K562 (cell line): ENCODE data around the gene NUP98. TPM values are rescaled to one million over a fixed set of nuclear protein-coding genes. Genes with fewer than 3 reads are reported as not detected.
A peak's percentile ranks its signal among the peaks of the same experiment; 100 is the strongest.

Source experiments
- CCNT2 ChIP-seq: IDR thresholded peaks from 2 replicates; pipeline ENCODE4 v1.6.1; 2011; ENCODE audit warnings: borderline replicate concordance, low read depth, mild to moderate bottlenecking, moderate library complexity, mixed read lengths, low read length; ENCODE audit not compliant: insufficient read length; ENCODE audit errors: extremely low read depth
- CHD4 ChIP-seq: fragments of 200-600 bp; sonication (generic); IDR thresholded peaks from 3 replicates; pipeline ENCODE4 v1.6.1; 2012; ENCODE audit warnings: low read depth, mild to moderate bottlenecking, mixed read lengths, low read length, inconsistent platforms; ENCODE audit not compliant: insufficient read depth, insufficient replicate concordance, poor library complexity, severe bottlenecking
- CLOCK ChIP-seq: fragments of 250-450 bp; sonication (Bioruptor Pico); IDR thresholded peaks from 2 replicates; pipeline ENCODE4 v1.4.0; 2020; ENCODE audit warnings: mild to moderate bottlenecking, moderate library complexity, borderline replicate concordance
- EP300 ChIP-seq: IDR thresholded peaks from 2 replicates; pipeline ENCODE4 v1.6.1; 2012; ENCODE audit warnings: low read length, improper control_type of control experiment
- FOXP1 ChIP-seq: sonication (generic); formaldehyde crosslinking; IDR thresholded peaks from 2 replicates; pipeline ENCODE4 v1.8.0; 2022; ENCODE audit warnings: mild to moderate bottlenecking, missing genetic modification reagents
- HBP1 ChIP-seq: fragments of 450-650 bp; formaldehyde crosslinking; IDR thresholded peaks from 2 replicates; pipeline ENCODE4 v1.4.0; 2022; ENCODE audit warnings: missing genetic modification characterization
- NFIX ChIP-seq: fragments of 250-450 bp; sonication (Bioruptor Pico); IDR thresholded peaks from 2 replicates; pipeline ENCODE4 v1.4.0; 2020; ENCODE audit warnings: low read depth, mild to moderate bottlenecking, moderate library complexity
- PATZ1 ChIP-seq: fragments of 250-450 bp; sonication (Bioruptor Pico); IDR thresholded peaks from 2 replicates; pipeline ENCODE4 v1.5.0; 2020; ENCODE audit warnings: mild to moderate bottlenecking, borderline replicate concordance
- PHF21A ChIP-seq: fragments of 450-650 bp; IDR thresholded peaks from 2 replicates; pipeline ENCODE4 v1.6.1; 2017; ENCODE audit warnings: low read depth, borderline replicate concordance
- POLR2A ChIP-seq: fragments of 450-650 bp; conservative IDR thresholded peaks from 2 replicates; pipeline ENCODE4 v1.6.1; 2016
- PRMT5 ChIP-seq: sonication (generic); formaldehyde crosslinking; IDR thresholded peaks from 2 replicates; pipeline ENCODE4 v1.5.0; 2020; ENCODE audit warnings: missing genetic modification reagents
- RFX7 ChIP-seq: fragments of 250-450 bp; sonication (Bioruptor Pico); IDR thresholded peaks from 2 replicates; pipeline ENCODE4 v1.5.1; 2021; ENCODE audit warnings: mild to moderate bottlenecking
- RHOXF2B ChIP-seq: fragments of 250-450 bp; sonication (Bioruptor Pico); conservative IDR thresholded peaks from 2 replicates; pipeline ENCODE4 v1.5.1; 2021
- RUNX1 ChIP-seq: sonication (generic); IDR thresholded peaks from 2 replicates; pipeline ENCODE4 v1.6.1; 2016; ENCODE audit warnings: antibody characterized with exemption, low read depth
- SIX5 ChIP-seq, 2 experiments: IDR thresholded peaks; 2 replicates each; pipeline ENCODE4 v1.6.1; 2011; ENCODE audit warnings: low read length in 2 of 2, borderline replicate concordance in 1 of 2, low read depth in 1 of 2, mild to moderate bottlenecking in 1 of 2, moderate library complexity in 1 of 2; ENCODE audit not compliant: insufficient read depth in 1 of 2
- SMAD1 ChIP-seq: fragments of 150-350 bp; IDR thresholded peaks from 2 replicates; pipeline ENCODE4 v1.6.1; 2014; ENCODE audit warnings: low read length, low read depth; ENCODE audit not compliant: partially characterized antibody
- SMAD2 ChIP-seq: fragments of 150-350 bp; IDR thresholded peaks from 2 replicates; pipeline ENCODE4 v1.6.1; 2014; ENCODE audit warnings: low read depth, mild to moderate bottlenecking, low read length
- SRF ChIP-seq, 2 experiments: fragments of 250-450, 450-650 bp in 1 of 2; sonication (Bioruptor Pico) in 1 of 2; sonication (generic) in 1 of 2; formaldehyde crosslinking; IDR thresholded peaks; 2 replicates each; pipeline versions ENCODE4 v1.5.0 to v1.5.1; 2020 to 2022; ENCODE audit warnings: mild to moderate bottlenecking in 1 of 2, missing genetic modification reagents in 1 of 2
- TCFL5 ChIP-seq: fragments of 250-450 bp; sonication (Bioruptor Pico); conservative IDR thresholded peaks from 2 replicates; pipeline ENCODE4 v1.6.1; 2021; ENCODE audit warnings: mild to moderate bottlenecking, moderate library complexity, matching md5 sums
- ZBED1 ChIP-seq: IDR thresholded peaks from 2 replicates; pipeline ENCODE4 v1.6.1; 2014
- ZBTB17 ChIP-seq: fragments of 450-650 bp; formaldehyde crosslinking; IDR thresholded peaks from 2 replicates; pipeline ENCODE4 v1.4.0; 2020; ENCODE audit warnings: mild to moderate bottlenecking
- ZNF124 ChIP-seq: sonication (generic); formaldehyde crosslinking; IDR thresholded peaks from 2 replicates; pipeline ENCODE4 v1.8.1; 2022; ENCODE audit warnings: missing genetic modification reagents
- polyA plus RNA-seq, 8 experiments: library from polyadenylated mRNA; depleted of rRNA in 4 of 8; stranded (reverse) in 5 of 8; unstranded in 3 of 8; fragments of >200 nt; fragmentation: Nextera tagmentation in 2 of 8; fragmentation: Illumina TruSeq in 1 of 8; extraction: Ambion mirVana in 2 of 8; extraction: Trizol in 1 of 8; gene quantifications; 2 replicates each; pipeline versions ENCODE4 v1.2.1 to v1.2.3, GENCODE V29; 2011 to 2014; ENCODE audit warnings: inconsistent platforms in 1 of 8, missing spikeins in 1 of 8
- total RNA-seq, 7 experiments: library from RNA; depleted of rRNA in 6 of 7; stranded (reverse); fragments of >200 nt in 6 of 7; fragmentation: Illumina TruSeq in 2 of 7; extraction: Trizol in 2 of 7; gene quantifications; 2 replicates each; pipeline versions ENCODE4 v1.2.1 to v1.2.3, GENCODE V29; 2011 to 2021; ENCODE audit warnings: low replicate concordance in 1 of 7

NUP98 gene
- total and polyA plus RNA-seq, 9 of the 15 experiments (the other 6 are each of a cell fraction or from before 2014, with no cell fraction given), result 45.1 to 196 (median 130) TPM

GRCh38 chr11:3841426-3842350 is 44.3 kb upstream of the NUP98 start (continued):
- TF ChIP-seq FOXP1 (CRISPR knock-in tag) (0 out of 2 replicates have a peak, but pooled peaks have one; percentile 53), SRF (CRISPR knock-in tag; IDR thresholded peaks at IDR 0.05) (peak in 1 of 2 experiments; percentile 11; a peak in 1 of 4 replicates), CHD4 (no peak), CLOCK (CRISPR knock-in tag) (no peak), RFX7 (CRISPR knock-in tag) (no peak), SMAD1 (no peak), CCNT2 (no peak), RUNX1 (no peak), PRMT5 (no peak), PHF21A (no peak), ZBED1 (0 out of 2 replicates have a peak, but pooled peaks have one; percentile 70), SIX5 (IDR thresholded peaks at IDR 0.05; ENCODE audit: borderline replicate concordance in 1 of 2, insufficient read depth in 1 of 2, low read depth in 1 of 2, low read length in 2 of 2) (no peak), RHOXF2B (CRISPR knock-in tag) (no peak), NFIX (CRISPR knock-in tag) (no peak), ZBTB17 (0 out of 2 replicates have a peak, but pooled peaks have one; percentile 21), SMAD2 (no peak), TCFL5 (CRISPR knock-in tag) (no peak), POLR2A (peak; percentile 52; the same call in 1 of the 2 replicates), EP300 (no peak; the same call in 1 of the 2 replicates), PATZ1 (no peak), ZNF124 (CRISPR knock-in tag) (no peak), HBP1 (CRISPR knock-in tag) (no peak)
